NCI-H1930 (cell line): ENCODE results near the gene TTLL11.
A peak's percentile ranks its signal among the peaks of the same experiment; 100 is the strongest.
"Not testable (repeated sequence)": the region's sequence is repeated elsewhere in the genome, so short reads cannot be mapped to it uniquely, and the experiment has no call there.

ENCODE experiments used
- DNase-seq, 2 experiments: peaks; one replicate each; lab custom pipeline; 2025; lab: John Stamatoyannopoulos, UW

Gene TTLL11

DNA sequence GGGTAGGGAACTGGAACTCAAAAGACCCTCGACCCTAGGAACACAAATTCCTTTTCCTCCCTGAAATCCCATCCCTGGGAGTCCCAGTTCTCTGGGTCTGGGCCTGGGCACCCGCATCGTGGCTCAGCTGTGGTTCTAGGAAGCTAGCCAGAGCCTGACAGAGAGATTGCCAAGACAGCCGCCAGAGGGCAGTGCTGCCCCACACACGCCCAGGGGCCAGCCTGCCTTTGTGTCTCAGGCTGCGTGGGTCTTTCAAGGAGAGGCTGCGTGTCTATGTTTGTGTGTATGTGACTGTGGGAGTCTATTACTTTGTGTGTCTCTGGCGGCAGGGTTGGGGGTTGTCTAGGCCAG lies 32.0 kb upstream of the TTLL11 start:
- DNase-seq = peak; percentile 3 to 69

DNA sequence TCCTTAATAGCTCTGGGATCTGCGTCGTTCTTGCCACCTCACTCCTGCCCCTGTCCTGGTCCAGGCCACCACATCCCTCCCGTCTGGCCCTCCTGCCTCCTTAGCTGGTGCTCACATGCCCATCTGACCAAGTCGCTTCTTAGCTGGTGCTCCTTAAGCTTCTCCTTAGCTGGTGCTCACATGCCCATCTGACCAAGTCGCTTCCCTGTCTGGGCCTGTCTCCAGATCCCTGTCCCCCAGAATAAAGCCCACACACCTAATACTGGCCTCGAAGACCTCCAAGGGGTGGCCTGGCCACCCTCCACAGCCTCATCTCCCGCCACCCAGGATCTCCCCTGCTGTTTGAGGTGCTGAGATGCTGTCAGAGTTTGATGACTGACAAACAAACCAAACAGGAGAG lies 31.4 kb upstream of the TTLL11 start:
- no peak for DNase-seq

DNA sequence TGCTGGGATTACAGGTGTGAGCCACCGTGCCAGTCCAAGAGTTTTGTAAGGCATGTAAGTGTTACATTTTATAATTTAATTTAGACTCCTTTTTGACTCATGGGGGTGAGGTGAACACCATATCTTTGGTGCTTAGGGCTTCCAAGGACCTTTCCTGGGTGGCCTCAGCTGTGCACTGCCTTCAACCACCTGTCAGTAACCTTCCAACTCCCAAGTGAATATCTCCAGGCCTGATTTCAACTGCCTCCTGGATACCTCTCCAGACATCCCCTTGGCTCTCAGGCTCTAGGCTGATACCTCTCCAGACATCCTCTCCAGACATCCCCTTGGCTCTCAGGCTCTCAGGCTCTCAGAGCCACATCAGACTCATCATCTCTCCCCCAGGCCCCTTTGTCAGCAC lies 30.9 kb upstream of the TTLL11 start:
- DNase-seq = no peak

DNA sequence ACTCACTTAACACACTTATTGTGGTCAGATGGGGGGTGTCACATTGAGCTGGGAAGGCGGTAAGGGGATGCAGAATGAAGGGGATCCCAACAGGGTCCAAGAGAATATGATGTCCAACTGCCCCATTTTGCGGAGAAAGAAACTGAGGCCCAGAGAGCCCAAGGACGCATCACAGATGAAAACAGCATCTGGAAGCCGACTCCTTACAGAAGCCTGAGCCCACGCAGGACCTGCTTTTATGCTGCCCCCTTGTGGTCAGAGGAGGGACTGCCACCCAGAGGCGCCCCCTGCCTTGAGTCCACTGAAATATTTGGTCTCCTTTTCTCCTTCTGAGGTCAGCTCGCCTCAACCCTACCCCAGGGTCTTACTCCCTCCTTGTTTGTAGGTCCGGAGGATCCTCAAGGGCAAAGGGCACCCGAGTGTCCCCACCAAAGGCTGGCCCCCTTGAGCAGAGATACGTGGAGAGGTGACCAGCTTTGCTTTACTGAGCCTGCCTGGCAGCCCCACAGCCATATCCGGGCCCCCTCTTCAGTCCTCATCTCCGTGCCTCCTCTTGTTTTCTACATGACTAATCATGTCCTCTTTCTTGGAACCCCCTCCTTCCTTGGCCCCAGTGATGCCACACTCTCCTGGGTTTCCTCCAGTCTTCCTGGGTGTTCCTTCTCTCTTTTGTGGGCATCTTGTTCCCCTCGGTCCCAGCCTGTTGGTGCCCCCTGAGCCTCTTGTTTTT lies 30.0 kb upstream of the TTLL11 start:
- DNase-seq = peak; percentile 47 to 61

DNA sequence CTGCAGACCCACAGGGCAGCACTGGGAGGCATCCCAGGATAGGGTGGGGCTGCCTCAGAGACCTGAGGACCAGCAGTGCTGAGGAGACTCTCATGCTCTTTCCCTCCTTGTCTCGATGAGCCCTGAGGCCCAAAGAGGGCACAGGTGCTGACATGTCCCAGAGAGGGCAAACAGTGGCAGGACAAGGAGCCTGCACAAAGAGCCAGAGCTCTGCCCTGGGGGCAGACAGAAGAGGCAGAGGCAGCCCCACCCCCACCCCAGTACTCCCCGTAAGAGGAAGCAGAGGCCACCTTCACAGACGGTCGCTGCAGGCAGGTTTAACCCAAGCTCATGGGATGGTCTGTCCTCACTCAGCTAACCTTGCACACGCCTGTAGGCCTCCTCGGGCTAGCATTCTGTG lies 29.4 kb upstream of the TTLL11 start:
- DNase-seq = no peak

DNA sequence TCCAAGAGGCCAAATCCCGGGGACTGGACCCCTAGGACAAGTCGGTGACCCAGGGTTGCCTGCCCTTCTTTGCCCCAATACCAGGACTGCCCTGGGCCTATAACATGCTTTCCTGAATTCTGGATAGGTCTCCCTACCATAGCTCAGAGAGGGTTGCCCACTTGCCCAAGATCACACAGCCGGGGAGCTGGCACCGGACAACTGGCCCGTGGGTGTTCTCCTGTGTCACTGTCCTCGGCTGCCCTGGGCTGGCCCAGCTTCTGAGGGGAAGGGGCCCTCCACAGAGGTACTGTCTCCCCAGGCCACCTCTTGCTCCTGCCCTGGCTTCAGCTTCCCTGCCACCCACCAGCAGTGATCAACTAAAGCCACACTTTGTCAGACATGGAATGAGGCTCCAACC lies 28.8 kb upstream of the TTLL11 start:
- DNase-seq = no peak

DNA sequence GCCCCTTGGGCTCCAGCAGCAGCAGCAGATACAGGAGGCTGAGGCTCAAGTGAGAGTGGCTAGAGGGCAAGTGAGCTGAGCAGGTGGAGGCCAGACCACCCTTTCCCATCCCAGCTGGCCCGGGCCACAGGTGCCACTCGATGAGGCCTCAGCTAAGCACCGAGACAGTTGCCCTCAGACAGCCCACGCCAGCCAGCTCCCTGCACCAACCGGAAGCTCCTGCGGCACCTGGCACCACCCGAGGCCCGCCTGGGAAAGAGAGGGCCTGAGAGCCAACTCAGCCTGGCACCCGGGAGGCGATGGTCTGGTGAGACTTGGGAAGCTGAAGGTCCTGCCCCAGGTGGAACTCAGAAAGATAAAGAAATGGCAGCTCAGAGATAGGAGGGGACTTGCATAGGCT lies 28.3 kb upstream of the TTLL11 start:
- no peak for DNase-seq

DNA sequence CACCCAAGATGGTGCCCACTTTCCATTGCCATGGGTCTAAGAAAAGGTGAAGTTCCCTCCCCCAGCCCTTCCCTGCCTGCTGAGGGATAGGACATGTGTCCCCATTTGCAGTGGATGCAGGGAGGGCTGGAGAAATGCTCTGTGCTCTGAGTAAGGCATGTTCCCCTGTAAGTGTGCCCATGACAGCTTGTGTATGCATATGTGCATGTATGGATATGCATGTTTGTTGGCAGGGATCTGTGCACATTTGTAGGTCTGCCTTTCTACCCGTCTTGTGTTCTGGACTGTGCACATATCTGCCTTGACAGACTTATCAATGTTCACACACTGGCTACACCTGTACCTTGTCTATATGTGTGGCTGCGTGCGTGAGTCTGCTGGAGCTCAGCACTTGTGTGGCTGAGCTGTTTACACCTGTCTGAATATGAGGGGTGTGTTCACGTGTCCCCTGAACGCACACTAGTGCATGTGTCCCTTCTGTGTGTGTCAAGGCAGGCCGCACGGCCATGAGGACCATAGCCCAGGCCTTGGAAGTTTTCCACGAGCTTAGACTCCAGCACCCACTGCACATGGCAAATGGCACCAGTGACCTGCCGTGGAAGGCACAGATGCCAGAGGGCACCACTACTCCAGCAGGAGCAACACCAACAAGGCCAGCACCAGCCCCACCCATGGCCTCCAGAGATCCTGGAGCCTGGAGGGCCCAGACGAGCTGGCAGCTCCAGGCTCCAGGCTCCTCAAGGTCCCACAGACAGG lies 27.4 kb upstream of the TTLL11 start:
- DNase-seq = no peak

DNA sequence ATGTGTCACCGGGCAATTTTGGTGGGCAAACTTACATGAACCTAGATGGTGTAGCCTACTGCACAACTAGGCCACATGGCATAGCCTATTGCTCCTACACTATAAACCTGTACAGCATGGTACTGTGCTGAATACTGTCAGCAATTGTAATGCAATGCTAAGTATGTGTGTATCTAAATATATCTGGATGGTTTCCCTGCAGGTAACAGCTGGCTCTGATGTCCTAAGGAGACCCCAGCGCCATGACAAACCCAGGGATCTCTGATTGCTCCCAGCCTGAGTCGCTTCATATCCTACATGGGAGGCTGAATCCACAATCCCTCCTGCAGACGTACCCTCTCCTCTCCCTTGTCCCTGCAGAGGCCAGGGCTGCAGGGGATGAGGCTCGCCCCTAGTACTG lies 26.6 kb upstream of the TTLL11 start:
- DNase-seq = no peak

DNA sequence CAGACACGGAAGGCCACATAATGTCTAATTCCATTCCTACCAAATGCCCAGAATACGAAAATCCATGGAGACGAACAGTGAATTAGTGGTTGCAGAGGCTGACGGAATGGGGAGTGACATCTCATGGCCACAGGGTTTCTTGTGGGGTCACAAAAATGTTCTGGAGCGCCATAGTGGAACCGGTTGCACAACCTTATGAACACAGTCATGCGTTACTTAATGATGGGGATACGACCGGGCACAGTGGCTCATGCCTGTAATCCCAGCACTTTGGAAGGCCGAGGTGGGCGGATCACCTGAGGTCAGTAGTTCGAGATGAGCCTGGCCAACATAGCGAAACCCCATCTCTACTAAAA lies 26.0 kb upstream of the TTLL11 start:
- no peak for DNase-seq

DNA sequence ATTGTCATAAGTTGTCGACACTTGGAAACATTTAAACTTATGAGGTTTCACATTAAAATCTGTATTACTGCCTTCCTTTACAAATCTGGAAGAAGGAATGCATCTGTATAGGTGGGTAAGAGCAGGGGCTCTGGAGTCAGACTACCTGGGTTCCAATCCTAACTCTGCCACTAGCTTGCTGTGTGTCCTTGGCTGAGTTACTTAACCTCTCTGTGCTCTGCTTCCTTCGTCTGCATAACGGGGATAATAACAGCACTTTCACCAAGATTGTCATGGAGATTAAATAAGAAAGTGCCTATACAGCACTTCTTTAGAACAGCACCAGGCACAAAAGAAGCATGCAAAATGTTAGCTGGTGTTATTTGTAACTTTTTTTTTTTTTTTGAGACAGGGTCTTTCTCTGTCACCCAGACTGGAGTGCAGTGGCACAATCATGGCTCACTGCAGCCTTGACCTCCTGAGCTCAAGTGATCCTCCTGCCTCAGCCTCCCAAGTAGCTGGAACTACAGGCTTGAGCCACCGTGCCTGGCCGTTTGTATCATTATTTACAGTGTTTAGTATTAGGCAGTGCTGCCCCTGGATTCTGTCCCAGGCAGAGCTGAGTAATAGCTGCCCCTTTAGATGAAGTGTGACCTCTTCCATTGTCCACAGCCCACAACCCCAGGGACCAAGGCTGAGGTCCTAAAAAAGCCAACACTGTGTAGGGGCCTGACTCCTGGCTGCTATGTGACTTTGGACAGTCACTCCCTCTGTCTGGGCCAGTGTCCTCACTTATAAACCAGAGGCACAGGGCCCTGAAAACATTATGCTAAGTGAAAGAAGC lies 25.4 kb upstream of the TTLL11 start:
- DNase-seq = no peak

DNA sequence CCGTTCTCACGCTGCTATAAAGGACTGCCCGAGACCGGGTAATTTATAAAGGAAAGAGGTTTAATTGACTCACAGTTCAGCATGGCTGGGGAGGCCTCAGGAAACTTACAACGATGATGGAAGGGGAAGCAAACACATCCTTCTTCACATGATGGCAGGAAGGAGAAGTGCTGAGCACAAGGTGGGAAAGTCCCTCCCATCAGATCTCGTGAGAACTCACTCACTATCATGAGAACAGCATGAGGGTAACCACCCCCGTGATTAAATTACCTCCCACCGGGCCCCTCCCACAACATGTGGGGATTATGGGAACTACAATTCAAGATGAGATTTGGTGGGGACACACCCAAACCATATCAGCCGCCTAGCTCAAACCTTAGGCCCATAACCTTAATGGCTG lies 24.1 kb upstream of the TTLL11 start:
- DNase-seq = not testable (repeated sequence)

DNA sequence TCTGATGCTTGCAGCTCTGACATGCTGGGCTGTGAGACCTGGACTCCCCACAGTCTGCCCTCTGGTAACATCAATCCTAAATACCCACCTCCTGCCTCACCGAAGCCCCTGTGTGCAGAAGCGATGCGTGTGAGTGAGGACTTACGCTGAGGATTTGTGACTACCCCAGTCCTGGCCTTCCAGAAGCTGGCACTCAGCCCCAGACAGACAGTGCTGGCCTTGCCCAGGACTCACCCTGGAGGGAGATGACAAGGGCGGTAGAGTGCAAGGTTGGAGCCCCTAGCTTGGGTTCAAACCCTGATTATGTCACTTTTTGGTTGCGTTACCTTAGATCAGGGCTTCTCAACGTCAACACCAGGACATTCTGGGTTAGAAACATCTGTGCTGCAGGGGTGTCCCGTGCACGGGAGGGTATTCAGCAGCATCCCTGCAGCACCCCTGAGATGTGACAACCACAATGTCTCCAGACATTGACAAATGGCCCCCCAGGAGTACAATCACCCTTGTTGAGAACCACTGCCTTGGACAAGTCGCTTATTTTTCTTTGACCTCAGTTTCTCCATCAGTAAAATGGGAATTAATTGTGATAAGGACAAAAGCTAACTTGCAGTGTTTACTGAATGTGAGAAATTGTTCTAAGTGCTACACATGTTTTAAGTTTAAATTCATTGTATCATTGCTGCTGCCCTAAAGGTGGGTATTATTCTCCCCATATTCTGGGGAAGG lies 23.5 kb upstream of the TTLL11 start:
- no peak for DNase-seq

DNA sequence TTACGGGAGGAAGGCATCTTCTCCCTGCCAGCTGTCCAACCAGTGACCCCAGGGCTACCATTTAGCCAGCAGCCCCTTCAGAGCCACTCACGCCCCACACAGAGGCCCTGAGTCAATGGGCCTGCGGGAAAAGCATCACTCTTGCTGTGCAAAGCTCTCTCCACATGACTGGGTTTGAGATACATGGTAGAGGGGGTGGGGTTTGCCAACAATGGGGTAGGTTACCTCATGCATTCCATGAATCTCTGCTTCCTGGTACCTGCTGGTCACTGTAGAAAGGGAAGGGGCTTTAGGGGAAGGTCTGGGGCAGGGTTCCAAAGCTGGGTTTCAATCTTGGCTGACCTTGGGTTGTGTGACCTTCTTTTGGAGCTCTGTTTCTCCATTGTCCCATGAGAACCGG lies 22.9 kb upstream of the TTLL11 start:
- no peak for DNase-seq

DNA sequence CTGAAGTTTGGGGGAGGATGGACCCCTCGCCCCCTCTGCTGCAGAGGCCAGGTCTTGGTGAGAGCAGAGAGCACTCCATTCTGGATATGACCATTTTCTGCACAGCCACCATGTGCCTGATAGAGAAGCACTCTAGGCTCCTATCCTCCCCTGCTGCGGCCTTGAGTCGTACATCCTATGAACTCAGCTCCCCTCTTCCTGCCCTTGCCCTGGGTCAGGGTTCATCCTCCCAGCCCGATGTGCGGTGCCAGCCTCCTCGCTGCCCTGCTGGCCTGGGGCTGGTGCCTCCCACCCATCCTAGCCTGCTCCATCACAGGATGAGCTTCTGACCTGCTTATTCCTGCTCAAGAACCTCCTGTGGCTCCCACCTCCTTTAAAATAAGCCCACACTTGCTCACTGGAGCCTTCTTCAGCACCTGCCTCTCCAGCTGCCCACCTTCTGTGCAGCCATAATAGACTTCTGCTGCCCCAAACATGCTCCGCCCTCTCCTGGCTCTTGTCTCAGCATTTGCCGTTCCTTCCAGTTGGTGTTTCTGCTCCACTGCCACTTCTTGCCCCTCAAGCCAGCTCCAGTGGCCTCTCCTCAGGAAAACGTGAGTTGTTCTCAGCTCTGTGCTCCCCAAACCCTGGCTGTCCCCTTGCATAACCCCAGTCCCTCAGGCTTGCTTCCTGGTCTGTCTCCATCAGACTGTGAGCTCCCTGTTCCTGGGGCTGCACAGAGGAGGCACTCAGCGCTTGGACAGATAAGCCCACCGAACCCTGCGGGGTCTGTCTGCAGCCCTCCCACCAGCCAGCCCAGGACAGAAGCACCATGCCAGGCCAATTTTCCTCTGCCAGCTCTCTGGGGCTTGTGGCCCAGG lies 22.3 kb upstream of the TTLL11 start:
- no peak for DNase-seq

DNA sequence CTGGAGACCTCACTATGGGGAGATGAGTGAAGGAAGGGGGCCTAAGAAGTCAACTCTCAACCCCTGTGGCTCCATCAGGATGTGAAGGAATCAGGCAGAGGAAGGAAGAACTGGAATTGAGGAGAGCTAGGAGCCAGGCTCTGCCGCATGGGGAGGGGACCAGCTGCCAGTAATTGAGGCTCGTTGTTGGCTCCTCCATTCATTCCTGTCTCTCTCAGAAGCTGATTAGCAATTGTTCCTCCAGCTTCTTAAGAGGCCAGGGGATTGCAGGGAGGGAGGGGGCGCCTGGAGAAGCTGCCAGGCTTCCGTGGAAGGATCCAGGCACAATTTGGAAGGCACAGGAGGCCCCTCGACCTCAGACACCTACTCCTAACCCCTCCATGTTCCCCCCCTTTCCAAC lies 20.5 kb upstream of the TTLL11 start:
- no peak for DNase-seq

DNA sequence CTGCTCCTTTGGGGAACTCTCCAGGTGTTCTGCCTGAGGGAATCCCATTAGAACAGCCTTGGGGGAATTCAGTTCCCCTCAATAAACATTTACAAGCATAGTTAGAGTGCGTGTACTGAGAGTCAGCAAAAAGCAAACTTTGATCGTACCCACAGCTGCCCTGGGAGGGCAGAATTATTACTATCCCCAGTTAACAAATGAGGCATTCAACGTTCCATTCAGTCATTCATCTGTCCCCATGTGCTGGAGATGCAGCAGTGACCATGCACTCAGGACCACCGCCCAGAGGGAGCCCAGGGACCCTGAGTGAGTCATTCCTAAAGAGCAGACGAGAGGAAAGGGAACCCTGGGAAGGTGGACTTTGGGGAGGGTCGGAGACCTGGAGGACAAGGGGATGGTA lies 19.1 kb upstream of the TTLL11 start:
- DNase-seq = no peak

DNA sequence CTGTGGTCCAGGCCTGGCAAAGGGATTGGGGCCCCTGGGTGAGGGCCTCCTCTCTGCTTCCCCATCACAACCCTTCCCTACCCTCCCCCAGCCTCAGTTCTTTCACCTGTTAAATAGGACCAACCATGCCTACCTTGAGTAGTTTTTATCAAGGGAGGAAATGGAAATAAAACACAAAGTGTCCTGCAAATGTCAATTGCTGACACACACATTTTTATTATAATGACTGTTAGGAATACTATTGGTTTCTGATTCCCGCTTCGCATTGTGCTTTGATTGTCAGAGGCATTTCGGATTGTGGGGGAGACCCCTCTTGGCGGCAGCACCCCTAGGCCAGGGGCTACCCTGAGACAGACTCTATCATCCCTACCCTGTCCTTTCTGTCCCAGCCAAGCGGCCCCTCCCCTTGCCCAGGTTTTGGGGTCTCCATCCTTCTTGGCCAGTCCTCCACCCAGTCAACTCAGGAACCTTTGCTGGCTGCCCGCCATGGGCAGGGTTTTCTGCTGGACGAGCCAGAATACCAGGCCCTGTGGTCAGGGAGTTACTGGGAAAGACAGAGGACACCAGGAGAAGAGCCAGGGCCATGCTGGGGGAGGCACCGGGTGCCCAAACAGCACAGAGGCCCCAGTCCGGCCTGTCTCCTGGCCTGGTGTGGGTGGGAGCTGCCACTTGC lies 18.4 kb upstream of the TTLL11 start:
- no peak for DNase-seq

DNA sequence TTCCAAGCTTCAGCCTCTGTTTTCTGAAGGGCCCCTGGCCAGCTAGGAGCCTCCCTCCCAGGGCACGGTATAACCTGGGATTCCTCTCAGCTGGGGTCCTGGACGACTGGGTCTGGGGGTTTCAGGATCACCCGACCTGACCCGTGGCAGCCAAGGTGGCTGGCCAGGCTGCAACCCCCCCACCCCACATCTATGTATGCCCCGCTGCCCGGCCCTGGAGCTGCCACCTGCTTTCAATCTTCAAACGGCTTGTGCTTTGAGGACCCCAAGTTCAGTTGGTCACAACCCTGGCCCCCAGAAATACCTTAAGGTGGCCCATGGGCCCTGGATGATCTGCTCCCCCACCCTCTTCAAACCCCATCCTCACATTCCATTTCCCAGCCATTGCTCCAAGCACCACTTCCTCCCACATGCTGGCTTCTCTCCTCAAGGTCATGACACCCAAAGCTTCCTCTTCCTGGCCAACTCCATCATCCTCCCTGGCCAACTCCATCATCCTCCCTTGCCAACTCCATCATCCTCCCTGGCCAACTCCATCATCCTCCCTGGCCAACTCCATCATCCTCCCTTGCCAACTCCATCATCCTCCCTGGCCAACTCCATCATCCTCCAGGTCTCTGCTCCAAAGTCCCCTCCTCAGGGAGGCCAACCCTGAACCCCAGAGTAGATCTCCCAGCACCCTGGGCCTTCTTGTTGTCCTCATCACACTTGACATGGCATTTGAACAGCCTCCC lies 17.2 kb upstream of the TTLL11 start:
- no peak for DNase-seq
